ENCODE data around the gene ZNF524. TPM values are rescaled to one million over a fixed set of nuclear protein-coding genes. Genes with fewer than 3 reads are reported as not detected.
A peak's percentile ranks its signal among the peaks of the same experiment; 100 is the strongest.

The ZNF524 gene
- polyA plus RNA-seq, 1 experiment, result 7.8 TPM

DNA sequence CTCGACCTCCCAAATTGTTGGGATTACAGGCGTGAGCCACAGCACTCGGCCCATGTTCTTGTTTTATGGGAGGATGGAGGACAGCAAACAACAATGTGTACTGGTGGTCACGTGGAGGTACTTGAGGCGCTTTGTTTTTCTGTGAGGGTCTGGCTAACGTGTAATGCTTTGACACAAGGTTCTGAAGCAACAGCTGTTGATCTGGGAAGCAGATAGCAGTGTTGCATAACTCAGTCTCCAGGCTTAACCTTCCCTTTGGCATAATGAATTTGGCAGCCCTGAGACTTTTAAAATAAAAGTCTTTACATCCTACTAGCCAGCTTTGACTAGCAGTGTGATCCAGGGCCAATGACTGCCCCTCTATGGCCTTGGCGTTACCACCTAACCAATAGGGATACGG lies 33.8 kb downstream of the ZNF524 start:
- no peaks in the 10 kb centered on the region; the same call in 1 of the 2 replicates for H3K36me3 ChIP-seq (ENCODE audit: control insufficient read depth, insufficient read depth, low read length)
- ChIA-PET POLR2A (interaction anchor here (0.6 kb wide), 1 partner anchor 50 kb away, joined by 4 read pairs; no protein-coding TSS in a partner anchor), CTCF (interaction anchor here (0.7 to 5.6 kb wide), 10 partner anchors 9 to 508 kb away, joined by 3 to 58 read pairs (median 10); partner anchors contain the start of genes FIZ1, ZNF524, ZNF581 and ZNF784)
- TF ChIP-seq, protein P1, sequence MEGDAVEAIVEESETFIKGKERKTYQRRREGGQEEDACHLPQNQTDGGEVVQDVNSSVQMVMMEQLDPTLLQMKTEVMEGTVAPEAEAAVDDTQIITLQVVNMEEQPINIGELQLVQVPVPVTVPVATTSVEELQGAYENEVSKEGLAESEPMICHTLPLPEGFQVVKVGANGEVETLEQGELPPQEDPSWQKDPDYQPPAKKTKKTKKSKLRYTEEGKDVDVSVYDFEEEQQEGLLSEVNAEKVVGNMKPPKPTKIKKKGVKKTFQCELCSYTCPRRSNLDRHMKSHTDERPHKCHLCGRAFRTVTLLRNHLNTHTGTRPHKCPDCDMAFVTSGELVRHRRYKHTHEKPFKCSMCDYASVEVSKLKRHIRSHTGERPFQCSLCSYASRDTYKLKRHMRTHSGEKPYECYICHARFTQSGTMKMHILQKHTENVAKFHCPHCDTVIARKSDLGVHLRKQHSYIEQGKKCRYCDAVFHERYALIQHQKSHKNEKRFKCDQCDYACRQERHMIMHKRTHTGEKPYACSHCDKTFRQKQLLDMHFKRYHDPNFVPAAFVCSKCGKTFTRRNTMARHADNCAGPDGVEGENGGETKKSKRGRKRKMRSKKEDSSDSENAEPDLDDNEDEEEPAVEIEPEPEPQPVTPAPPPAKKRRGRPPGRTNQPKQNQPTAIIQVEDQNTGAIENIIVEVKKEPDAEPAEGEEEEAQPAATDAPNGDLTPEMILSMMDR (IDR thresholded peaks at IDR 0.05; ENCODE audit: insufficient read depth, low read depth, low read length), result no peak
- DNase-seq (ENCODE audit: low read depth), result no peak
- no peaks in the 10 kb centered on the region for H3K27me3 ChIP-seq (ENCODE audit: control insufficient read depth, insufficient read depth, low read length)
- H3K4me3 ChIP-seq (ENCODE audit: low read depth, low read length), result no peak overlapping the region

DNA sequence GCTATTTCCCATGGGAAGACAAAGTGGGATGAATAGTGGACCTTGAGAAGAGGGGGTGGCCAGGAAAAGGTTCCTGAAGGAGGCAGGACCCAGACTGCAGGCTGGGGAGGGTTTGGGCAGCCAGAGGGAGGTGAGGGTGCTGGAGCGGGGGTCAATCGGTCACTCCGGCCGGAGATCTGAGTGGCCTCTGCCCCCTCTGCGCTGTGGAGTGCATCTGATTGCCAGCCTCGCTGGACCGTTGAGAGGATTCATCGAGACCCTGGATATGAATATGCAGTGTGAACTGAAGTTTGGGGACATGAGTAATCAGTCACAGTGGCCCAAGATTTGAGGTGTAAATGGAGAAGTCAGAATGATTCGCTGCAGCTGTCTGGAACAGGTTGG lies 35.2 kb downstream of the ZNF524 start:
- ChIA-PET CTCF (interaction anchor here (0.7 to 2.2 kb wide), 4 partner anchors 11 to 169 kb away, joined by 3 to 10 read pairs (median 5); partner anchors contain the start of gene ZNF784), POLR2A (no interaction called here)
- peak overlapping the region; percentile 99 for H3K4me3 ChIP-seq (ENCODE audit: low read depth, low read length)
- TF ChIP-seq, protein P1 (IDR thresholded peaks at IDR 0.05; ENCODE audit: insufficient read depth, low read depth, low read length), result no peak
- no peaks in the 10 kb centered on the region for H3K27me3 ChIP-seq (ENCODE audit: control insufficient read depth, insufficient read depth, low read length)
- no peak for DNase-seq (ENCODE audit: low read depth)
- H3K36me3 ChIP-seq (ENCODE audit: control insufficient read depth, insufficient read depth, low read length), result no peaks in the 10 kb centered on the region; the same call in 1 of the 2 replicates

DNA sequence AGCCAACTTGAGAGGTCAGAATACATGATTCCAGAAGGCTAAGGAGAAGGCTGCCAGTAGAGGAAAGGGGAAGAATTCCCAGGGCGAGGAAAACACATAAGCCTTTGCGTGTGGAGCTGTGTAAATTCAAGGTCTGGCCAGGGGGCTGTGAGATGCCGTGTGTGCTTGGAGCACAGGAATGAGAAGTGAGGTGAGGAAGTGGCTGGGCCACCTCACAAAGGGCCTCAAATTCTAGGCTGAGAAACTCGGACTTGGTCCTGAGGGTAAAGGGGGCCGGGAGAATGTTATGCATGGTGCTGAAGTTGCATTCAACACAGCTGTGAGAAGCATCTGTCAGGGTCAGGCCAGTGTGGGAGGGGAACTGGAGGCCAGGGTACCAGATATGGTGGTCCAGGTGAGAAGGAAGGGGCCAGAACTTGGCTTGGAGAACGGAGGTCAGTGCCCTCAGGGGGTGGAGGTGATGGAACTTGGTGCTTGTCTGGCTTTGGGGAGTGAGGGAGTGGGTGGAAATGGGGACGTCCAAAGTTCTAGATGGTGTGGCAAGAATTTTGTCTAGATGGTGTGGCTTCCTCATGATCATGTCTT lies 35.9 kb downstream of the ZNF524 start:
- POLR2A ChIA-PET, result interaction anchor here (1.0 kb wide), 1 partner anchor 12 kb away, joined by 4 read pairs; the partner anchor contains the start of gene CCDC106
- no peaks in the 10 kb centered on the region; the same call in 1 of the 2 replicates for H3K36me3 ChIP-seq (ENCODE audit: control insufficient read depth, insufficient read depth, low read length)
- CTCF ChIA-PET, result interaction anchor here (0.9 to 2.2 kb wide), 5 partner anchors 12 to 132 kb away, joined by 3 to 10 read pairs (median 4); partner anchors contain the start of gene ZNF784
- H3K27me3 ChIP-seq (ENCODE audit: control insufficient read depth, insufficient read depth, low read length), result no peaks in the 10 kb centered on the region
- peak overlapping the region; percentile 99 for H3K4me3 ChIP-seq (ENCODE audit: low read depth, low read length)
- DNase-seq (ENCODE audit: low read depth), result no peak
- TF ChIP-seq, protein P1 (IDR thresholded peaks at IDR 0.05; ENCODE audit: insufficient read depth, low read depth, low read length), result no peak

DNA sequence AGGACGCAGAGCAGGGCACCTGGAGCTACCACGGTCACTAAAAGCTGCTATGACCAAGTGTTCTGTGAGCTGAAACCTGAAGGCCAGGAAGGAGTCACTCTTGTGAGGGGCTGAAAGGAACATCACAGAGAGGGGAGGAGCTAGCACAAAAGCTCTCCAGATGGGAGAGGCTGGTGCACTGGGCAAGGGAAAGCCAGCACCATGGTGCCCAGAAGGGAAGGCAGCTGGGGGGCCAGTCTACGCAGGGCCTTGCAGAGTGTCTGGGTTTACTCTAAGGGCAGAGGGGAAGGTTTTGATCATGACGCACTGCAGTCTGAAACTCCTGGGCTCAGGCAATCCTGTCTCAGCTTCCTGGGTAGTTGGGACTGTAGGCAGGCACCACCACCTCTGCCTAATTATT lies 36.6 kb downstream of the ZNF524 start:
- TF ChIP-seq, protein P1 (IDR thresholded peaks at IDR 0.05; ENCODE audit: insufficient read depth, low read depth, low read length), result no peak
- ChIA-PET POLR2A (interaction anchor here (0.6 to 1.0 kb wide), 2 partner anchors 11 to 18 kb away, joined by 3 to 4 read pairs; partner anchors contain the start of gene CCDC106), CTCF (interaction anchor here (1.5 to 2.2 kb wide), 4 partner anchors 12 to 133 kb away, joined by 4 to 10 read pairs (median 4); partner anchors contain the start of gene ZNF784)
- Histone ChIP-seq H3K27me3 (ENCODE audit: control insufficient read depth, insufficient read depth, low read length) (no peaks in the 10 kb centered on the region), H3K36me3 (ENCODE audit: control insufficient read depth, insufficient read depth, low read length) (no peaks in the 10 kb centered on the region; the same call in 1 of the 2 replicates), H3K4me3 (ENCODE audit: low read depth, low read length) (no peak overlapping the region)
- DNase-seq (ENCODE audit: low read depth), result no peak

DNA sequence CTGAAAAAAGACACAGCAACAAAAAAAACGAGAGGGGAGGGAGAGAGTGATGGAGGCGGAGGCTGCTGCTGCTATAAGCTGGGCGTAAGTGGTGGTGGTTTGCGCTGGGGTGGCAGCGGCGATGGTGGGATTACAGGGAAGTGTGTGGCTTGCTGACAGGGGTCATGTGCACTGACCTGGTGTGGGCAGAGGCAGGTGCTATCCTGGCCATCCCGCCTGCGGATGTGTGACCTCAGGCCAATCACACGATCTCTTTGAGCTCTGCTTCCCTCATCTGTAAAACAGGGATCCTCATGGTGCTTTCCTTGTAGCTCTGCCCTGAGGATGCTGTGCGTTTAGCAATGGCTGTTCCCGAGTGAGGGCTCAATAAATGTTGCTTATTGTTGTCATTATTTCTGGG lies 37.4 kb downstream of the ZNF524 start:
- no peak for DNase-seq (ENCODE audit: low read depth)
- H3K27me3 ChIP-seq (ENCODE audit: control insufficient read depth, insufficient read depth, low read length), result no peaks in the 10 kb centered on the region
- no peak overlapping the region for H3K4me3 ChIP-seq (ENCODE audit: low read depth, low read length)
- TF ChIP-seq, protein P1 (IDR thresholded peaks at IDR 0.05; ENCODE audit: insufficient read depth, low read depth, low read length), result no peak
- CTCF ChIA-PET, result interaction anchor here (1.1 to 1.8 kb wide), 2 partner anchors 13 to 17 kb away, joined by 4 to 5 read pairs; partner anchors contain the start of genes U2AF2 and ZNF784
- POLR2A ChIA-PET, result no interaction called here
- no peaks in the 10 kb centered on the region; the same call in 1 of the 2 replicates for H3K36me3 ChIP-seq (ENCODE audit: control insufficient read depth, insufficient read depth, low read length)
